K562 (cell line): ENCODE measurements around the gene LRRC4B. TPM values are rescaled to one million over a fixed set of nuclear protein-coding genes. Genes with fewer than 3 reads are reported as not detected.

Experiments
- BCOR ChIP-seq: fragments of 450-650 bp; IDR thresholded peaks from 2 replicates; pipeline ENCODE4 v1.6.1; 2016
- CBX5 ChIP-seq: IDR thresholded peaks from 2 replicates; pipeline ENCODE4 v1.6.1; 2014; ENCODE audit warnings: low read depth, borderline replicate concordance
- ETV1 ChIP-seq: fragments of 450-650 bp; conservative IDR thresholded peaks from 2 replicates; pipeline ENCODE4 v1.6.1; 2016; ENCODE audit warnings: missing genetic modification characterization, control low read depth, low read depth, missing compliant biosample characterization
- KDM1A ChIP-seq, 2 experiments: fragments of 450-650 bp; IDR thresholded peaks; 2 replicates each; pipeline ENCODE4 v1.6.1; 2016; ENCODE audit warnings: mild to moderate bottlenecking in 2 of 2
- MCM5 ChIP-seq: fragments of 450-650 bp; IDR thresholded peaks from 2 replicates; pipeline ENCODE4 v1.6.1; 2016; ENCODE audit warnings: low read depth
- MXD1 ChIP-seq: fragments of 250-450 bp; sonication (Bioruptor Pico); IDR thresholded peaks from 2 replicates; pipeline ENCODE4 v1.8.0; 2021; ENCODE audit warnings: borderline replicate concordance, mild to moderate bottlenecking, moderate library complexity; ENCODE audit not compliant: poor library complexity, severe bottlenecking
- NKRF ChIP-seq: fragments of 450-650 bp; IDR thresholded peaks from 2 replicates; pipeline ENCODE4 v1.6.1; 2016; ENCODE audit warnings: borderline replicate concordance
- POU5F1 ChIP-seq: fragments of 150-350 bp; IDR thresholded peaks from 2 replicates; pipeline ENCODE4 v1.6.1; 2014; ENCODE audit warnings: borderline replicate concordance, low read length, low read depth, mild to moderate bottlenecking; ENCODE audit not compliant: partially characterized antibody
- SNRNP70 ChIP-seq: fragments of 200-400 bp; formaldehyde crosslinking; optimal IDR thresholded peaks from 2 replicates; pipeline ENCODE3; 2017; ENCODE audit warnings: low read depth, low read length
- SP2 ChIP-seq: IDR thresholded peaks from 2 replicates; pipeline ENCODE4 v1.6.1; 2011; ENCODE audit warnings: mild to moderate bottlenecking, low read depth, low read length, moderate library complexity; ENCODE audit not compliant: poor library complexity, severe bottlenecking; ENCODE audit errors: extremely low read depth
- SREBF1 ChIP-seq: fragments of 150-350 bp; IDR thresholded peaks from 2 replicates; pipeline ENCODE4 v1.6.1; 2014; ENCODE audit warnings: antibody characterized with exemption, low read depth, low read length, borderline replicate concordance
- SRSF7 ChIP-seq: fragments of 200-400 bp; formaldehyde crosslinking; optimal IDR thresholded peaks from 2 replicates; pipeline ENCODE3; 2017; ENCODE audit warnings: mild to moderate bottlenecking, low read depth, low read length
- TAL1 ChIP-seq: fragments of 450-650 bp; IDR thresholded peaks from 2 replicates; pipeline ENCODE4 v1.6.1; 2016; ENCODE audit warnings: mild to moderate bottlenecking
- TCF7 ChIP-seq: sonication (generic); IDR thresholded peaks from 2 replicates; pipeline ENCODE4 v1.6.1; 2016; ENCODE audit warnings: antibody characterized with exemption, borderline replicate concordance
- ZBTB49 ChIP-seq: sonication (generic); formaldehyde crosslinking; IDR thresholded peaks from 2 replicates; pipeline ENCODE4 v1.8.0; 2022; ENCODE audit warnings: missing genetic modification reagents, mild to moderate bottlenecking, borderline replicate concordance
- ZHX1 ChIP-seq: fragments of 150-350 bp; conservative IDR thresholded peaks from 2 replicates; pipeline ENCODE4 v1.6.1; 2014; ENCODE audit warnings: low read length
- ZNF217 ChIP-seq: sonication (generic); formaldehyde crosslinking; IDR thresholded peaks from 2 replicates; pipeline ENCODE4 v1.8.0; 2022; ENCODE audit warnings: mild to moderate bottlenecking, missing genetic modification reagents
- ZNF444 ChIP-seq: fragments of 250-450 bp; sonication (Bioruptor Pico); IDR thresholded peaks from 2 replicates; pipeline ENCODE4 v1.4.0; 2020; ENCODE audit warnings: mild to moderate bottlenecking, moderate library complexity
- polyA plus RNA-seq, 8 experiments: library from polyadenylated mRNA; depleted of rRNA in 4 of 8; stranded (reverse) in 5 of 8; unstranded in 3 of 8; fragments of >200 nt; fragmentation: Nextera tagmentation in 2 of 8; fragmentation: Illumina TruSeq in 1 of 8; extraction: Ambion mirVana in 2 of 8; extraction: Trizol in 1 of 8; gene quantifications; 2 replicates each; pipeline versions ENCODE4 v1.2.1 to v1.2.3, GENCODE V29; 2011 to 2014; ENCODE audit warnings: inconsistent platforms in 1 of 8, missing spikeins in 1 of 8
- total RNA-seq, 7 experiments: library from RNA; depleted of rRNA in 6 of 7; stranded (reverse); fragments of >200 nt in 6 of 7; fragmentation: Illumina TruSeq in 2 of 7; extraction: Trizol in 2 of 7; gene quantifications; 2 replicates each; pipeline versions ENCODE4 v1.2.1 to v1.2.3, GENCODE V29; 2011 to 2021; ENCODE audit warnings: low replicate concordance in 1 of 7
- TF ChIP-seq, protein P1 (sequence below): fragments of 450-650 bp; conservative IDR thresholded peaks from 2 replicates; pipeline ENCODE4 v1.6.1; 2016; ENCODE audit warnings: missing genetic modification characterization, low read depth, mild to moderate bottlenecking, missing compliant biosample characterization, moderate library complexity

The LRRC4B gene
- total and polyA plus RNA-seq, 9 of the 15 experiments (the other 6 are each of a cell fraction or from before 2014, with no cell fraction given): 0.18 to 9.6 (median 2.9) TPM; not detected in 2

GRCh38 chr19:50511069-50511822 is 57.0 kb downstream of the LRRC4B start, which contains the start of gene JOSD2 (continued):
- TF ChIP-seq BCOR (peak; percentile 72), ETV1 (no peak), MCM5 (no peak), TCF7 (no peak), SREBF1 (peak; percentile 49; the same call in 1 of the 2 replicates), CBX5 (0 out of 2 replicates have a peak, but pooled peaks have one; percentile 66), ZHX1 (peak; percentile 90; the same call in 1 of the 2 replicates), POU5F1 (peak; percentile 49), MXD1 (no peak), KDM1A (IDR thresholded peaks at IDR 0.05) (0 out of 4 replicates have a peak, but pooled peaks of 1 of the 2 experiments have one; percentile 8), ZNF444 (CRISPR knock-in tag) (no peak), ZNF217 (no peak), NKRF (peak; percentile 21; the same call in 1 of the 2 replicates), ZBTB49 (CRISPR knock-in tag) (no peak), SP2 (no peak), SNRNP70 (no peak), TAL1 (no peak), SRSF7 (no peak)
- TF ChIP-seq, protein P1, sequence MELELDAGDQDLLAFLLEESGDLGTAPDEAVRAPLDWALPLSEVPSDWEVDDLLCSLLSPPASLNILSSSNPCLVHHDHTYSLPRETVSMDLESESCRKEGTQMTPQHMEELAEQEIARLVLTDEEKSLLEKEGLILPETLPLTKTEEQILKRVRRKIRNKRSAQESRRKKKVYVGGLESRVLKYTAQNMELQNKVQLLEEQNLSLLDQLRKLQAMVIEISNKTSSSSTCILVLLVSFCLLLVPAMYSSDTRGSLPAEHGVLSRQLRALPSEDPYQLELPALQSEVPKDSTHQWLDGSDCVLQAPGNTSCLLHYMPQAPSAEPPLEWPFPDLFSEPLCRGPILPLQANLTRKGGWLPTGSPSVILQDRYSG (tag): no peak; the same call in 1 of the 2 replicates
